Measurements from ENCODE around the gene TOPBP1. TPM values are rescaled to one million over a fixed set of nuclear protein-coding genes. Genes with fewer than 3 reads are reported as not detected.

The TOPBP1 gene
- total and polyA plus RNA-seq, 2 of the 8 experiments (the other 6 are each of a cell fraction or from before 2014, with no cell fraction given) = 19.7 to 35.9 TPM

DNA sequence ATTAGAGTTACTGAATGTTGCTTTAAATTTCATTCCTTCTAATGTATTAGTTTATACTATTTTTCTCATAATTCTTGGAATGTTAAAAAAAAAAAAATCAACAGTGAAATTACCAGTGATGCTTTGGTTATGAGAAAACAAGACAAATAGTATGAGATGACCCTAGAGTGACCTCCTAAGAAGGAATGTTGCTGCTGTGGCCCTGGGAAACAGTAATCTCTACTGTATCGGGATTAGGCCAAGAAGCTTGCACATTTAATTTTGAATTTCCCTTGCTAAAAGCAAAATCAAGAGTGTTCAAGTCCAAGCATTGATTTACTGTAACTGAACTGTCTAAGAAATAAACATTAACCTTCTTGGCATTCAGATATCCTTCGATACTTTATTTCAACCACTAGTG, 18.1 kb downstream of the TOPBP1 start:
- WGBS, 2 experiments (ENCODE audit: extremely low coverage in 1 of 2, insufficient coverage in 1 of 2, insufficient read length in 1 of 2, insufficient replicate concordance in 2 of 2, low coverage in 1 of 2, low lambda C conversion rate in 2 of 2, missing lambda C conversion rate in 1 of 2) = 97% methylated on average over 2 of the region's 2 CpGs; no CpG with 5 or more reads in 1 of the 2 experiments
- POLR2A ChIA-PET (ENCODE audit: partially characterized antibody) = no interaction called here

More for the DNA sequence above, 18.1 kb downstream of the TOPBP1 start:
- Histone ChIP-seq H3K9ac (replicated peaks in 1 of 4; ENCODE audit: extremely low read depth in 1 of 4, low read depth in 3 of 4, low read length in 3 of 4) (no peak overlapping the region), H4K91ac (replicated peaks; ENCODE audit: insufficient read length, low read length) (no peak overlapping the region), H2BK12ac (ENCODE audit: low read depth, low read length) (no peak overlapping the region), H3K4ac (replicated peaks; ENCODE audit: insufficient read length, low read depth, low read length) (no peak overlapping the region), H3K4me2 (ENCODE audit: insufficient read depth in 1 of 2, low read depth in 2 of 2, low read length in 2 of 2) (no peak overlapping the region), H2AK5ac (ENCODE audit: low read depth, low read length) (no peak overlapping the region), H3K79me2 (ENCODE audit: control insufficient read depth in 1 of 2, insufficient read depth in 2 of 2, low read length in 2 of 2) (no peaks in the 10 kb centered on the region), H2BK20ac (ENCODE audit: low read length) (no peak overlapping the region), H3K4me1 (replicated peaks in 1 of 4; ENCODE audit: control insufficient read depth in 3 of 4, insufficient read depth in 4 of 4, low read length in 3 of 4) (no peaks in the 10 kb centered on the region), H4K8ac (ENCODE audit: extremely low read depth, insufficient read depth, low read length) (no peak overlapping the region), H3K36me3 (ENCODE audit: control insufficient read depth in 2 of 4, insufficient read depth in 4 of 4, low read length in 3 of 4) (peaks cover 4 to 67% (median 38%) of the 10 kb centered on the region in 4 experiments), H3K23me2 (ENCODE audit: low read depth, low read length) (no peaks in the 10 kb centered on the region), H3K56ac (replicated peaks; ENCODE audit: insufficient read length, low read depth, low read length) (no peak overlapping the region), H4K5ac (ENCODE audit: insufficient read length, low read depth, low read length) (no peak overlapping the region), H2AFZ (ENCODE audit: low read length) (no peak overlapping the region), H3K79me1 (ENCODE audit: low read depth, low read length) (no peaks in the 10 kb centered on the region), H2BK120ac (replicated peaks; ENCODE audit: low read depth, low read length) (no peak overlapping the region), H3K27ac (ENCODE audit: low read depth, low read length) (no peak overlapping the region), H3K18ac (ENCODE audit: extremely low read depth, low read length) (no peak overlapping the region), H3K27me3 (replicated peaks in 1 of 4; ENCODE audit: control insufficient read depth in 3 of 4, extremely low read depth in 1 of 4, insufficient read depth in 3 of 4, low read length in 3 of 4) (no peaks in the 10 kb centered on the region), H2BK15ac (ENCODE audit: low read length) (no peak overlapping the region), H3K23ac (ENCODE audit: insufficient read length) (no peak overlapping the region), H3K14ac (ENCODE audit: insufficient read length) (no peak overlapping the region), H4K20me1 (replicated peaks in 1 of 2; ENCODE audit: control insufficient read depth in 1 of 2, insufficient read depth in 2 of 2, low read length in 2 of 2) (no peaks in the 10 kb centered on the region), H3K9me3 (ENCODE audit: insufficient read depth in 2 of 2, low read depth in 1 of 2, low read length in 1 of 2) (no peaks in the 10 kb centered on the region), H2BK5ac (ENCODE audit: low read depth, low read length) (no peak overlapping the region), H3K4me3 (ENCODE audit: extremely low read depth in 1 of 4, insufficient read depth in 2 of 4, low read depth in 3 of 4, low read length in 4 of 4) (no peak overlapping the region)
- no peak for TF ChIP-seq CHD2 (IDR thresholded peaks at IDR 0.05; ENCODE audit: low read length)
- TF ChIP-seq, protein P1, sequence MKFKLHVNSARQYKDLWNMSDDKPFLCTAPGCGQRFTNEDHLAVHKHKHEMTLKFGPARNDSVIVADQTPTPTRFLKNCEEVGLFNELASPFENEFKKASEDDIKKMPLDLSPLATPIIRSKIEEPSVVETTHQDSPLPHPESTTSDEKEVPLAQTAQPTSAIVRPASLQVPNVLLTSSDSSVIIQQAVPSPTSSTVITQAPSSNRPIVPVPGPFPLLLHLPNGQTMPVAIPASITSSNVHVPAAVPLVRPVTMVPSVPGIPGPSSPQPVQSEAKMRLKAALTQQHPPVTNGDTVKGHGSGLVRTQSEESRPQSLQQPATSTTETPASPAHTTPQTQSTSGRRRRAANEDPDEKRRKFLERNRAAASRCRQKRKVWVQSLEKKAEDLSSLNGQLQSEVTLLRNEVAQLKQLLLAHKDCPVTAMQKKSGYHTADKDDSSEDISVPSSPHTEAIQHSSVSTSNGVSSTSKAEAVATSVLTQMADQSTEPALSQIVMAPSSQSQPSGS (IDR thresholded peaks at IDR 0.05; ENCODE audit: low read length) = no peak
- no peak for TF ChIP-seq POLR2A (IDR thresholded peaks at IDR 0.05; ENCODE audit: control extremely low read depth in 1 of 2, low read depth in 2 of 2, low read length in 2 of 2)
- TF ChIP-seq BRCA1 (IDR thresholded peaks at IDR 0.05; ENCODE audit: low read depth, low read length) = no peak
- FAIRE-seq (no peak), DNase-seq (ENCODE audit: low read depth in 1 of 2, low spot score in 2 of 2) (no peak)
- CTCF ChIA-PET (ENCODE audit: partially characterized antibody) = no interaction called here

Measured in H1 (cell line).